Measurements from ENCODE around the gene NACC2.

NACC2 gene

DNA sequence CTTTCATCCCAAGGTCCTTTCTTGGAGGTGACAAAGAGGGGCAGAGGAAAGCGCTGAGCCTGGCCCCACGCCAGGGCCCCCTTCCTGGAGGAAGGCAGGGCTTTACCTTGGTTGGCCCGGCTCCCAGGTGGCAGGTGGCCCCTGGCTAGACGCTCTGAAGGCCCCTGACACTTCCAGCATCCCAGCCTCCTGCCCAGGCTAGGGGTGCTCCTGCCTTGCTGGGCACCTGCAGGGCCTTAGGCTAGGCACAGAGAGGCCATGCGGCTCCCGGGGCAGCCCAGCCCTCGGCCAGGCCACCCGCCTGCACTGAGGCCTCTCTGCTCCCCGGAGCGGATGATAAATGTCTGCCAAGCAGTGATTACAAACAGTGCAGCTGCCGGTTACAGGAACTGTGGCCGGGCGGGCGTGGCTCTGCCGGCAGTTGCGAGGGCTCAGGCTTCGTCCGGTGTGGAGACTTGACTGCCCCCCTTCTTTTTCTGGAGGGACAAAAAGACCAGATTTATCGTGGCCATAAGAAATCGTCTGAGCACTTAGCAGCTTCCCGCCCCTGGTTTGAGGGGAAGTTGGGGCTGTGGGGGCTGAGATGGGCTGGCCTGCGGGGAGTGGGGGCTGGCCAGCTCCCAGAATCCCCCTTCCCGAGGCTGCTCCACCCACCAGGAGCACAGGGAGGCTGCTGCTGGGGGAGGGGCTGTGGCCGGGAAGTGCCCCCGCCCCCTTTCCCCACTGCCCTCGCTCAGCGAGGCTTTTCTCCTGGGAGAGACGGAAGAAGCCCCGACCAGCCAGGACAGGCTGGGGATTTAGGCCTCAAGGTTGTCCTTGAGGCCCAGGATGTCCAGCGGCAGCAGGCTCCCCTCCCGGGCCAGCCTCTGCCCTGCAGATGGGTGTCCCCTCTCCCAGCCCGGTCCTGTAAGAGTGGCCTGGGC, 102.3 kb downstream of the NACC2 start (continued):
- peak; percentile 73 for TF ChIP-seq SP3 (tag by site-specific recombination; IDR thresholded peaks at IDR 0.05)
- TF ChIP-seq ZNF132 (tag by site-specific recombination; IDR thresholded peaks at IDR 0.05; ENCODE audit: borderline replicate concordance), result no peak
- TF ChIP-seq, protein P1, sequence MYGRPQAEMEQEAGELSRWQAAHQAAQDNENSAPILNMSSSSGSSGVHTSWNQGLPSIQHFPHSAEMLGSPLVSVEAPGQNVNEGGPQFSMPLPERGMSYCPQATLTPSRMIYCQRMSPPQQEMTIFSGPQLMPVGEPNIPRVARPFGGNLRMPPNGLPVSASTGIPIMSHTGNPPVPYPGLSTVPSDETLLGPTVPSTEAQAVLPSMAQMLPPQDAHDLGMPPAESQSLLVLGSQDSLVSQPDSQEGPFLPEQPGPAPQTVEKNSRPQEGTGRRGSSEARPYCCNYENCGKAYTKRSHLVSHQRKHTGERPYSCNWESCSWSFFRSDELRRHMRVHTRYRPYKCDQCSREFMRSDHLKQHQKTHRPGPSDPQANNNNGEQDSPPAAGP (tag by site-specific recombination; IDR thresholded peaks at IDR 0.05), result peak; percentile 53; the same call in 1 of the 2 replicates
- TF ChIP-seq GLIS2 (tag by site-specific recombination; IDR thresholded peaks at IDR 0.05), result peak; percentile 58; the same call in 1 of the 2 replicates
- no peak for TF ChIP-seq PBX3 (CRISPR knock-in tag; IDR thresholded peaks at IDR 0.05)
- TF ChIP-seq KLF9 (tag by site-specific recombination; IDR thresholded peaks at IDR 0.05; ENCODE audit: low read depth), result peak; percentile 61
- TF ChIP-seq, protein P2, sequence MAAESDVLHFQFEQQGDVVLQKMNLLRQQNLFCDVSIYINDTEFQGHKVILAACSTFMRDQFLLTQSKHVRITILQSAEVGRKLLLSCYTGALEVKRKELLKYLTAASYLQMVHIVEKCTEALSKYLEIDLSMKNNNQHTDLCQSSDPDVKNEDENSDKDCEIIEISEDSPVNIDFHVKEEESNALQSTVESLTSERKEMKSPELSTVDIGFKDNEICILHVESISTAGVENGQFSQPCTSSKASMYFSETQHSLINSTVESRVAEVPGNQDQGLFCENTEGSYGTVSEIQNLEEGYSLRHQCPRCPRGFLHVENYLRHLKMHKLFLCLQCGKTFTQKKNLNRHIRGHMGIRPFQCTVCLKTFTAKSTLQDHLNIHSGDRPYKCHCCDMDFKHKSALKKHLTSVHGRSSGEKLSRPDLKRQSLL (tag by site-specific recombination; IDR thresholded peaks at IDR 0.05), result no peak
- TF ChIP-seq ZNF677 (tag by site-specific recombination; IDR thresholded peaks at IDR 0.05), result 0 out of 2 replicates have a peak, but pooled peaks have one; percentile 25
- 0 out of 2 replicates have a peak, but pooled peaks have one; percentile 56 for TF ChIP-seq ZNF2 (tag by site-specific recombination; IDR thresholded peaks at IDR 0.05)
- TF ChIP-seq ZSCAN30 (tag by site-specific recombination; IDR thresholded peaks at IDR 0.05), result 0 out of 2 replicates have a peak, but pooled peaks have one; percentile 41
- TF ChIP-seq ZFP37 (tag by site-specific recombination; IDR thresholded peaks at IDR 0.05), result no peak
- peak; percentile 83 for TF ChIP-seq ZNF660 (tag by site-specific recombination; IDR thresholded peaks at IDR 0.05)
- peak; percentile 79 for TF ChIP-seq GLIS1 (tag by site-specific recombination; IDR thresholded peaks at IDR 0.05)
- peak; percentile 7; the same call in 1 of the 2 replicates for TF ChIP-seq GFI1B (tag by site-specific recombination; IDR thresholded peaks at IDR 0.05)
- TF ChIP-seq ZXDB (tag by site-specific recombination; IDR thresholded peaks at IDR 0.05), result 0 out of 2 replicates have a peak, but pooled peaks have one; percentile 54
- TF ChIP-seq ZBTB8A (tag by site-specific recombination; IDR thresholded peaks at IDR 0.05), result peak; percentile 56
- TF ChIP-seq, protein P3, sequence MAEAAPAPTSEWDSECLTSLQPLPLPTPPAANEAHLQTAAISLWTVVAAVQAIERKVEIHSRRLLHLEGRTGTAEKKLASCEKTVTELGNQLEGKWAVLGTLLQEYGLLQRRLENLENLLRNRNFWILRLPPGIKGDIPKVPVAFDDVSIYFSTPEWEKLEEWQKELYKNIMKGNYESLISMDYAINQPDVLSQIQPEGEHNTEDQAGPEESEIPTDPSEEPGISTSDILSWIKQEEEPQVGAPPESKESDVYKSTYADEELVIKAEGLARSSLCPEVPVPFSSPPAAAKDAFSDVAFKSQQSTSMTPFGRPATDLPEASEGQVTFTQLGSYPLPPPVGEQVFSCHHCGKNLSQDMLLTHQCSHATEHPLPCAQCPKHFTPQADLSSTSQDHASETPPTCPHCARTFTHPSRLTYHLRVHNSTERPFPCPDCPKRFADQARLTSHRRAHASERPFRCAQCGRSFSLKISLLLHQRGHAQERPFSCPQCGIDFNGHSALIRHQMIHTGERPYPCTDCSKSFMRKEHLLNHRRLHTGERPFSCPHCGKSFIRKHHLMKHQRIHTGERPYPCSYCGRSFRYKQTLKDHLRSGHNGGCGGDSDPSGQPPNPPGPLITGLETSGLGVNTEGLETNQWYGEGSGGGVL (tag by site-specific recombination; IDR thresholded peaks at IDR 0.05), result peak; percentile 76
- TF ChIP-seq OSR2 (tag by site-specific recombination; IDR thresholded peaks at IDR 0.05), result peak; percentile 46
- TF ChIP-seq ZNF335 (tag by site-specific recombination; conservative IDR thresholded peaks at IDR 0.05), result peak; percentile 38; the same call in 1 of the 2 replicates
- TF ChIP-seq ZNF449 (tag by site-specific recombination; IDR thresholded peaks at IDR 0.05), result 0 out of 2 replicates have a peak, but pooled peaks have one; percentile 48
- no peak for TF ChIP-seq ZBTB48 (tag by site-specific recombination; IDR thresholded peaks at IDR 0.05)
- TF ChIP-seq ZSCAN18 (tag by site-specific recombination; IDR thresholded peaks at IDR 0.05), result no peak
- TF ChIP-seq ZIC2 (tag by site-specific recombination; IDR thresholded peaks at IDR 0.05), result peak; percentile 91
- peak; percentile 53; the same call in 1 of the 2 replicates for TF ChIP-seq IKZF3 (tag by site-specific recombination; IDR thresholded peaks at IDR 0.05)
- TF ChIP-seq, protein P4, sequence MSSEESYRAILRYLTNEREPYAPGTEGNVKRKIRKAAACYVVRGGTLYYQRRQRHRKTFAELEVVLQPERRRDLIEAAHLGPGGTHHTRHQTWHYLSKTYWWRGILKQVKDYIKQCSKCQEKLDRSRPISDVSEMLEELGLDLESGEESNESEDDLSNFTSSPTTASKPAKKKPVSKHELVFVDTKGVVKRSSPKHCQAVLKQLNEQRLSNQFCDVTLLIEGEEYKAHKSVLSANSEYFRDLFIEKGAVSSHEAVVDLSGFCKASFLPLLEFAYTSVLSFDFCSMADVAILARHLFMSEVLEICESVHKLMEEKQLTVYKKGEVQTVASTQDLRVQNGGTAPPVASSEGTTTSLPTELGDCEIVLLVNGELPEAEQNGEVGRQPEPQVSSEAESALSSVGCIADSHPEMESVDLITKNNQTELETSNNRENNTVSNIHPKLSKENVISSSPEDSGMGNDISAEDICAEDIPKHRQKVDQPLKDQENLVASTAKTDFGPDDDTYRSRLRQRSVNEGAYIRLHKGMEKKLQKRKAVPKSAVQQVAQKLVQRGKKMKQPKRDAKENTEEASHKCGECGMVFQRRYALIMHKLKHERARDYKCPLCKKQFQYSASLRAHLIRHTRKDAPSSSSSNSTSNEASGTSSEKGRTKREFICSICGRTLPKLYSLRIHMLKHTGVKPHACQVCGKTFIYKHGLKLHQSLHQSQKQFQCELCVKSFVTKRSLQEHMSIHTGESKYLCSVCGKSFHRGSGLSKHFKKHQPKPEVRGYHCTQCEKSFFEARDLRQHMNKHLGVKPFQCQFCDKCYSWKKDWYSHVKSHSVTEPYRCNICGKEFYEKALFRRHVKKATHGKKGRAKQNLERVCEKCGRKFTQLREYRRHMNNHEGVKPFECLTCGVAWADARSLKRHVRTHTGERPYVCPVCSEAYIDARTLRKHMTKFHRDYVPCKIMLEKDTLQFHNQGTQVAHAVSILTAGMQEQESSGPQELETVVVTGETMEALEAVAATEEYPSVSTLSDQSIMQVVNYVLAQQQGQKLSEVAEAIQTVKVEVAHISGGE (tag by site-specific recombination; conservative IDR thresholded peaks at IDR 0.05; ENCODE audit: low read depth), result no peak
- TF ChIP-seq ZNF768 (tag by site-specific recombination; IDR thresholded peaks at IDR 0.05), result peak; percentile 98
- peak; percentile 97 for TF ChIP-seq ZNF341 (tag by site-specific recombination; IDR thresholded peaks at IDR 0.05; ENCODE audit: low read depth)

Data from HEK293 (cell line).